NCI-H146 treated with DMSO at 0.1 percent for 48 hours (cell line): ENCODE measurements around the gene KHDRBS2.

ENCODE experiments used
- DNase-seq: peaks from one replicate; lab custom pipeline; 2025; ENCODE audit not compliant: unreplicated experiment; lab: John Stamatoyannopoulos, UW

KHDRBS2 gene

DNA sequence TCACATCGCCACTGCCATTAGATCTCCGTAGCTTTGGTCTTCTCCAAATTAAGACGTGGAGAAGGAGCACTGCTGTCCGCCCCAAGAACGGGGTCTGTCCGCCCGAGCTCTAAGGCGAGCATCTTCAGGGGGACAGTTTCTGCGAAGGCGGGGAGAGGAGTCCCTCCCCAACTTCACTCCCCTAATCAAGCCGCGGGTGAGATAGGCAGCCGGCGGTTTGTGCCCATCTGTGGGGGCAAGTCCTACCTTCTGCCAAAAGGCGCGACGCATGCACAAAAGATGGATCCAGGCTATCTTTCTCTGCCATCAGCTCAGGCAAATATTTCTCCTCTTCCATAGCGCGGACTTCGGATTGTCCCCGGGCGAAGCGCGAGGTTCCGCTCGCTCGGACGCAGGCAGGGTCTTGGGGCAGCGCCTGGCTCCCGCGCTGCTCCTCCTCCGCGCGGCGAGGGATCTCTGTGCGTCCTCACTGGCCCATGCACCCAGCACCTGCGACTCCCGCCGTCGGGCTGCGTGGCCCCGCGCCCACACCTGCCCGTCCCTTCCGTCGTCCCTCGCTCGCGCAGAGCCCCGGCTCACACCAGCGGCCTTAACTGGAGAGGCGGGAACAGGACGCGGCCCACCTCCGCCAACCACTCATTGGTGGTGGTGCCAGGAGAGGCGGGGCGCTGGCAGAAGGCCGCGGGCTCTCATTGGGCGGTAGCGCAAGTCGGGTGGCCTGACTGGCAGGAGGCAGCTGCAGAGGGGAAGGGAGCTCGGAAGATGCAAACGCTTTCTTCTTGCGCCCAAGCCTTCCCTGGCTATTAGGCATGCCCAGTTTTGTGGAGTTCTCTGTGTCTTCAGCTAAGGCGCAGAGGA, at the start of gene KHDRBS2:
KHDRBS2 (minus strand) TSS at position 614 of the 858 bp plus-strand sequence.
- DNase-seq, result peak; percentile 37

DNA sequence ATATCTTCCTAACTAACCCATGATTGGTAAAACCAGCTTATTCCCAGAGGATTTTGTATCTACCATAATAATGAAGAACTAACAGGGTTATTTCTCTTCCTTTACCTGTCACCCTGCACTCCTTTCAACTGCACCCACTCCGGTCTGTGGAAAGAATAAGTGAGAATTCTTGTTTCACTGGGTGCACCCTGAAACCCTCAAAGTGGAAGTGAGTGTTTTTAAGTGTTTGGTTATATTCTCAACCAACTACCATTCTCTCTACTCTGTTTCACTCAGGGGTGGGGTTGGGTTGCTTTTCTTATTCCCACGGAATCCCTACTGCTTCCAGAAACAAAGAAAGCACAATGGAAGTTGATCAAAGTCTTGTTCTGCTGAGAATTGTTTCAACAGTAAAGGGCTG, 42.6 kb upstream of the KHDRBS2 start:
- no peak for DNase-seq

DNA sequence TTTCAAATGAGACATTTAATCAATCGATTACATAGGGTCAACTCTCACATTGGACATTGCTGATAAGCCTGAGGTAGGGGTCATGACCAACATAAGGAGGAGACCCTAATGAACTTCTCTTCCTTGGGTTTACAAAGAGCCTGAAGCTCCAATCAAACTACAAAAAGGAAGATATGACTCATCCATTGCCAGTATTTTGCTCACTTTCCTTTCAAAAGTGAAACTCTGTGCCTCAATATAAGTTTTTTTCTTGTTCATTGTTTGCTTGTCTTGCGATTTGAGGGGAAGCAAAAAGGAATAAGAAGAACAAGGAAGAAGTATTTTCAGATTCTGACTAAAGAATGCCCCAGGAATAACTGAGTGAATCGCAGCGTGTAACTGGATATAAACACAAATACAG, 38.8 kb upstream of the KHDRBS2 start:
- no peak for DNase-seq

DNA sequence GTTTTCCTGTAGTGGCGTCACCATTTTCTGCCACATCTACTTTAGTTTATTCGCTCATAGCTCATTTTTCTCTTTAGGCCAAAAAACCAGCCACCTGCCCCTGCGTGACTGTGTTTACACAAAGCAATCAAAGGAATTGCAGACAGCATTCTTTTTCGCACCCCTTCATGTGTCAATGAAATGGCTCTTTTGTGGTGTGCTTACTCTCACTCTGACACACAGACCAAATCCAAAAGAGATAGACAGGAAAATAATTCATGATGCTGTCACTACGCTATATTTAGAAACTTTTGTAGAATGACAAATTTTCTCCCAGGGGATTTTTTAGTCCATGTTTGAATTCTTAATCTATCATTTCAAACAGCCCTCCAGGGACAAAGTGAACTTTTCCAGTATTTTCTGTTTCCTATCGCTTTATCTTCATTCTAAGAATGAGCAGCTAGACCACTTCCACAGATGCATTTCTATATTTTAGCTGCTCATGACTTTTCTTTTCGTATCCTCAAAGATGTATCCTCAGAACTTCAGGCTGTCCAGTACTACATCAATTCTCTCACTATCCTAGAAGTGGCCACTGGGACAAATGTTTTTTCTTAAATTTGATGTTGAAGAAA, 37.9 kb upstream of the KHDRBS2 start:
- no peak for DNase-seq

DNA sequence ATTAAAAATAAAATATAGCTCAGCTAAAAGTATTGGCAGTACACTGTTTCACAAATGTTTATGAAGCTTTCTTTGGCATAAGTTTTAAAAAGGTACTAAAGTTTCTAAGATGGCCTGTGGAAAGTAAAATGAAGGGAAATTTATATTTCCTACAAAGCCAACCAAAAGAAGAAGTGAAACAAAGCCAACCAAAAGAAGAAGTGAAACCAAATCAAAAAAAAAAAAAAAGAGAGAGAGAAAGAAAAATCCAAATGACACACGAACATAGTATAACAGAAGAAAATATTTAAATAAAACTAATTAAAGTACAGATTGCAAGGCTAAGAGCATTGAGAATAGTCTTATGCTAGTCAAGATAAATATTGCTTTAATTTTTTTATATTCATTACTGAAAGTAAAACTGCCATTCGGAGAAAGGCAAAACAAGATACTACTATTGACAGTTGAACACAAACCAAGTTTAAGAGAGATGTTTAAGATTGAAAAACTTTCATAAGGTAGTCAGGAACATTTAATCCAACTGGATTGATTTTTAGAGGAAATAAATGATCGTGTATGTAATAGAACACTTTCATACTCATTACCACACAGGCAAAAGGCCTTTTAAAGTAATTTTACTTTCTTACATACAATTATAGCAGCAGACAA, 12.8 kb upstream of the KHDRBS2 start:
- DNase-seq, result no peak

DNA sequence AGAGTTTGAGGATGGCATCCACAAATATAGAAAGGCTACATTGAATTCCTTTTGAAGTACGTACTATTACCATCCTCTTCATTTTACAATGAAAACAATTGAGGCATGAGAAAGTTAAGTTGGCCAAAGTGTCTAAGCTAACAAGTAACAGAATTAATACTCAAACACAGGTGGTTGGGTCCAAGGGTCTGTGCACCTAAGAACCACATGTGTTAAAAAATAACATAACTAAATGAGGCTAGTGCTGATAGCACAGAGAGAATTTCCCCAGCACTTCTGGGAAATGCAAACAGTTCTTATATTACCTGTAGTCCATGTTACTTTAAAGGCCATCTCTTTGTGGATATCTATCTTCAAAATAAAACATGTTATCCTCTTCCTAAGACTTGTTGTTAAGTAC, 10.5 kb upstream of the KHDRBS2 start:
- no peak for DNase-seq

DNA sequence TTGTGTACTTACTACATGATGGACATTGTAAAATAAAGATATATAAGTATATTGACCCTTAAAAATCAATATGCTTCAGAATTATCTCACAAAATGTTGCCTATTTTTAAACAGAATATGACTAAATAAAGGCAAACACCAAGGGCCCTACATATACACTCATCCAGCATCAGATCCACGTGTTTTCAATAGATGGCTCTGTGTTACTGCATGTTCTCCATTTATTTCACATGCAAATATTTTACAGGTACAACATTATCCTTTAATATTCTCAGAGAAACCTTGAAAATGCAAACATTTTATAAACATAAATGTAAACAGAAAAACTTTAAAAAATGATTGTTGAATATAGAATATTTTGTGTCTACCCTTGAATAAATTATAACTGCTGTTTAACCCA, 2.9 kb upstream of the KHDRBS2 start:
- DNase-seq, result no peak

DNA sequence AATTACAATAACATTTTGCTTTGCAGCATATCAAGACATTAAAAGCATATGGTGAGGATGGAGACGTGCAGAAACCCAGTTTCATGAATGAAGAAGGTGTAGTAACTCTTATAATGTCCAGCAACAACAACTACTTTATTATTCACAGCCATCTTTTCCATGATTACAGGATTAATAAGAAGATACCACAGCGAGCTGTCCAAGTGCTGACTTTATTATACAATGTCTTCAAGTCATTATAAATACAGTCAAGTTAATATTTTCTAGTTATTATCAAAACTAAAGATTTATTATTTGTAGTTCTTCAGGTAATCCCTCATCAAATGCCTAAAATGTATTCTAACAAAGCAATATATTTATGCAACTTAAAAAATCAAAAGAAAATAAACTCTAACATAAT, 2.5 kb upstream of the KHDRBS2 start:
- DNase-seq, result no peak

DNA sequence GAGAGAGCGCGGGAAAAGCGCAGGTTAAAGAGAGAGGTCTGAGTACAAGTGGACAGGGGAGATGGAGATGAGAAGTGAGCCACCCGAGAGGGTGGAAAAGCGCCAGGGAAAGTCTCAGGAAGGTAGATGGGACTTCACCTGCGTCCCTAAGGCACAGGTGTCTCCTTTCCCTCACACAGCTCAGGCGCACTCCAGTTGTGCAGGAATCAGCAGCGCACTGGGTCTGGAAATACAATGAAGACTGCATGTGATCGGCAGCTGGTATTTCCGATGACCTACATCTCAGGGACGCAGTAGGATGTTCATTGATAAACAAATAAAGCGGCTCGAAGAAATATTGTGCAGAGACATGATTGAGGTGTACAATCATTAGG, 432 bp upstream of the KHDRBS2 start:
- no peak for DNase-seq

DNA sequence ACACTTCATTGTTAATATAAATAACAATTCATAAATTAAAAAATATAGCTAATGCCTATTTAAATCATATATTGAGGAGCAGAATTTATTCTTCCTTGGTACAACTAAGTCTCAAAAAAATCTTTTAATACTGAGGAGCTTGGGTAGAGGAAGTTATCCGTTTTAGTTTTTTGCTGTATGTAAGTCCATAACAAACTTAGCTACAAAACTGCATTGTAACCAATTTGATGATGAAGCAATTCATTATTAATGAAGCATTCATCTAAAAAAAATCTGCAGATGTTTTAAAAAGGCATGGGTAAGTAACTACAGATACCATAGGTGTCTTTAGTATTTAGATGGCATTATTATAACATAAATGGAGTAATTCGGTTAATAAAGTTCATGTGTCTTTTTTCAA, 1.3 kb downstream of the KHDRBS2 start:
- no peak for DNase-seq

DNA sequence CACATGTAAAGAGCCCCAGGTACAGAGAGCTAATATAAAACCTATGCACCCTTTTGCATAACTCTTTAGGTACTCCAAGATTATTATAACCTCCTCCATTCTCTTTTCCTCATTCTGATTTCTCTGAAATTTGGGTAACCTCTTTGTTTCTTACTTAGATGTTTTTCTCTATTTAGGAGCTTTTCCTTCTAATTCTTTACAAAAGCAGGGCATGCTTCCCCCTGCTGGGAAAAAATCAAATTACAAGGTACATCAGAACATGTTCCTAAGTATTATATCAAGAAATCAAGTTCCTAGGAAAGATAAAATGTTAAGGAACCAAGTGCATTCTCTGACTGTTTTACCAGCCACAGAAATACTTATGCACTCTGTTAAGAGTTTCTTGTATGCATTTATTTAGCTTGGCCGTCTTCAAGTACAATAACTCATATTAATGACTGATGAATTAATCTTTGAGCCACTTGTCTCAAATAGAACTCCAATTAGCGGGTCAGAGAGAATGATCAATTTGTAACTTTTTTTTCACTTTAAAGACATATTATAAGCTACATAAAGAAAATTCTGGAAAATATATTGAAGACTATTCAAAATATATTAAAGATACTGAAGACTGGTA, 2.1 kb downstream of the KHDRBS2 start:
- DNase-seq, result no peak

DNA sequence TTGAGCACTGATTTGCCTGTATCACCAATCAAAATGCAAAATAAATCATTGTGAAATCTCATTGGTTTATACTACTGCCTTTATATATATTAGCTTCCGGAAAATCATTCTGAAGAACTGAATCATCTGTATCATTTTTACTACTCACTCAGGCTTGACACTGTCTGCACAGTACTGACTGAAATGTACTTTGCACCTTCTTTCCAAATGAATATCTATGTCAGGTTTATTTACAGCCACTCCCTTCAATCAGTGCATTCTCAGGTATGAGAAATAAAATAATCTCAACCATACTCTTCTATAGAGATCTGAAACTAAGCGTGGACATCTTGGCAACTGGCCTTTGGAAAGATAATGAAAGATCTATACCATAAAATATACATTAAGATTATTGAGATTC, 2.7 kb downstream of the KHDRBS2 start:
- no peak for DNase-seq

DNA sequence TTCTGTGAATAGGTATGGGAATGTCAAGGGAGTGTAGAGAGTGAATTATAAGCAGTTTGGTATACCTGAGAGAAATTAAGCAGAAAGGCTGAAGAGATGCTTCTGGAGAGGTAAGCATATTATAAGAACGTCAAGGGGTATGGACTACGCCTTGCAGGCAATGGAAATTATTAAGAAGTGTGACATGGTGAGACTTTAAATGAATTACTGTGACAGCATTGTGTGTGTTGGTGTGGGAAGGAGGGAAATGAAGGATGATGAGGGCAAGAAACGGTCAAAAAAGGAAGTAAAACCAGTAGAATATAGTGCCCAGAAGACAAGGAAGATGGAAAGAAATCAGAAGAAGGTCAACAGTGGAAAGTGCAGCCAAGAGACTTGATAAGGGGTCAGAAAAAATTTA, 5.9 kb downstream of the KHDRBS2 start:
- no peak for DNase-seq

DNA sequence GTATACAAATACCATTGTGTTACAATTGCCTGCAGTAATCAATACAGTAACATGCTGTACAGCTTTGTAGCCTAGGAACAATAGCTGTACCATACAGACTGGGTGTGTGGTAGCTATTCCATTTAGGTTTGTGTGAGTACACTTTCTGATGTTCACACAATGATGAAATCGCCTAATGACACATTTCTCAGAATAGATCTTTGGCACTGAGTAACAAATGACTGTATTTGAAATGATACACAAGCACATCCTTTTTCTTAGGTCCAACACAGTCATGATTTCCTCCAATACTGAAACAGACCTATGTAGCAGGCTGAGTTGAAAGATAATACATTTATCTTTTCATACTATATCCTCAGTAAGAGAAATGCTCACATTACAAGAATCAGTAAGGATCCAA, 13.9 kb downstream of the KHDRBS2 start:
- DNase-seq, result no peak

DNA sequence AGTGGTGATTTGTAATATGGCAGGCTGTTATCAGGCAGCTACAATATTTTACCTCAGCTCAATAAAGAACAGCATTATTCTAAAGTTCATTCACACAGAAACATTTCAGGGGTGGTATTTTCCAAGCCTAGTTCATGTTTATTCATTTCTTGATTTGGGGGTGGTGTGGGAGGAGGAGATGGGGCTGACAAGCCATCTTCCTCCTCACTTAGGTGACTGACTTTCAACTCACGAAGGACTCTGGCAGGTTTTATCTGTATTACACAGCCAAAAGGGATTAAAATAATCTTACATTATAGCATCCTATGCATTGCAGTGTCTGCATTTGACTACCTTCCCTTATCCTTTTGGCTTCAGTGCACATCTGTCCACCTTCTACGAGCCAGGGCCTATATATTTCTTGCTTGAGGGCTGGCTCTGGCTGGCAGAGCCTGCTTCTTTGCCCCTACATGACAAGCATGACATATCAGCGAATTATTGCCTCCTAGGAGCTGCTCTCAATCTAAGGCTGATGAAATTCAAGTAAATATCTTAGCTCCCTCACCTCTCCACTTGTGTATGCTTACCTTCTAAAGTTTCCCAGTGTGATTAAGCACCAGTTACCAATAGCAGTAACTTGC, 20.0 kb downstream of the KHDRBS2 start:
- no peak for DNase-seq

DNA sequence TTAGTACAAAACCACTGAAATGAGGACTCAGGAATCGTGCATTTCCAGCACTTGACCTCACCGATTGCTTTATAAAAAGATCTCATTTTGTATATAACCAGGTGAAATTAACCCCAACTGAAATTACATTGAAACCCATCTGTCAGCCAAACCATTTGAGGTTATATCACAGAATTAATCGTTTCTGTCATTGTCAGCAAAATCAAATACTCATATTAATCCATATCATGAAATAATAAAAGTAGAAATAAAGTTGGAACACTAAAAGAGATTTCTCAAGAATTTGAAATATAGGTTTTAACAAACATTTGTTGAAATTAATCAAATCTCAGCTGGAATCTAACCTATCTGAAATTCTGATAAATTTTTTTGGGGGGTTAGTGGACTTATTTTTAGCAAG, 23.7 kb downstream of the KHDRBS2 start:
- DNase-seq, result no peak

DNA sequence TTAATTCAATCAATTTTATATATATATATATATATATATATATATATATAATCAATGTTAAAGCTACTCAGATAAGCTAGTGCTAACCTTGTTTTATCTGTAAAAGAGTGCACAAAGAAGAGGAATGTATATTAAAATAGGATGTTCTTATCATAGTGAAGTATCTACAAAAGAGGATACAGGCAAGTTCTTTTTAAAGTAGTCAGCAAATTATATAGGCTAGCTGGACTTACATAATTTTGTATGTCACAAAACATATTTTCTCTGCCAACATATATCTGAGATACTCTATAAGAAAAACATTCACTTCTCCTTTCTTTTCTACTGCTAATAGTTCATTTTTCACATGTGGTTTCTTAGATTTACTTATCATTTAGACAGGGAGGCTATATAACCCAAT, 39.9 kb downstream of the KHDRBS2 start:
- DNase-seq, result no peak

DNA sequence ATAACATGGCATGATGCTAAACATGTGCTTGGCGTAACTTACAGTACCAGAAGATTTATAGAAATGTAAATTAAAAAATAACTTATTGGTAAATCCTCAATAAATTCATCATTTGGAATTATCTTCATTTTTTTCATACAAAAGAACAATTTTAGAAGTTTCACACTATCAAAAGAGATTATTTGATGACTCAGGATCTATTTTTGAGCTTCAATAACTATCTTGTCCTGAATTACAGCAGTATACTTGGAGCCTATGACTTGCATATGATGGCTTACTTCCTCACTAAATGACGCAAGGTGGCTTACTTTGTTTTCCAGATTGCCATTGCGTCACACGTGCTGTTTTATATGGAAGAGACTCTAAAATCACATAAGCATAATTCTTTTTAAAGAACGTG, 49.2 kb downstream of the KHDRBS2 start:
- no peak for DNase-seq

DNA sequence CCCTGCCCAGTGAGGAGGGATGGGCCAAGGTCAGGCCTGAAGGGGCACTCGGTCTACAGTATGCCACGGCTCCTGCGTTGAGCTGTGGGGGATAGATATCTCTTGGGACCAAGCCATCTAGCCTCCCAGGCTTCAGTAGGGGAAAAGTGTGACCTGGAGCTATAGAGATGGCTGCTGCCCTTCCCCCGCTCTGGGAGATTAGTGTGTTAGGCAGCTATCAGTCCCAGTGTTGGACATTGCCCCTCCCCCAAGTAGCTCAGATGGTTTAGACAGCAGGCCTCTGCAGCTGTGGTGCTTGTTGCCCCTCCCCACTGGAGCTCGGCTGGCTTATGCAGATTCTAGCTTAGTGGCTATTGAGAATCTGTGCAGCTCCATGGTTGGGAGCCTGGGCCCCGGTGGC, 56.8 kb downstream of the KHDRBS2 start:
- no peak for DNase-seq

DNA sequence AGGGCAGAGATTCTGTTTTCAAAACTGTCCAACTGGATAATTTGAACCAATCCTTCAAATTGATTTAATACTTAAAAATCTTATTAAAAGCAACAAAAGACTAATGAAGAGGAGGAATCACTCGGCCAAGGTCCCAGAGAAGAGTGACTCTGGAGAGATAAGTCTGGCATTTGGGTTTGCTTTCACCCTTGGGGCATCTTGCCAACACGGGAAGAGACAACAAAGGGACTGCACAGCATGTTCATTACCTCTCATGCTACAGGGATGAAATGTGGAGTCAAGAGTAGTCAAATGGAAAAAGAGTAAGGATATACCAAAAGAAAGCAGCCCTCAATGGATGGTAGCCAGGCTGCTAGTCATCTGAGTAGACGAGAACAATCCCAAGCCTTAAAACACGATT, 68.2 kb downstream of the KHDRBS2 start:
- no peak for DNase-seq

DNA sequence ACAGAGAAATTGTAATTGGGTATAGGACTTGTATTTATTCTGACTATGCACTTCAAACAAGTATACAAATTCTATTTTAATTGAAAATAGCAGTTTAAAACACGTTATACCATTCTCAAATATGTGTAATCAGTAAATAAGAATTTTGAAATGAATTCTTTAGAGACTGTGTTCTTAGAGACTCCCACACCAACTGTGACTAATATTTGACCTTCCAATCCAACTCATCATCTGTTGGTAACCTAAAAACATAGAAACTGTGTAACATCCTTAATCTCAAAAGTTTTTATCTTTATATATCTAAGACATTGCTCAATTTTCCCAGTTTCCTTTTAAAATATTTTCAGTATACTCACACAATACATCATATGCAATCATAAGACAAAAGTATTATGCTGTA, 83.9 kb downstream of the KHDRBS2 start:
- no peak for DNase-seq
